GM19043 (cell line): Measurements from ENCODE around the gene TMED7.

Source experiments
- ATAC-seq: cut with Tn5 transposase; IDR thresholded peaks from one replicate; pipeline ENCODE4 v1.9.1; 2021; ENCODE audit warnings: low read depth; ENCODE audit not compliant: unreplicated experiment

TMED7 gene

GRCh38 chr5:115585265-115585664, 40.6 kb downstream of the TMED7 start:
- ATAC-seq, result no peak

- no peak for ATAC-seq
Measured at GRCh38 chr5:115584501-115584900, 41.3 kb downstream of the TMED7 start.

- no peak for ATAC-seq
Measured at GRCh38 chr5:115583474-115583873, 42.4 kb downstream of the TMED7 start.

- ATAC-seq, result no peak
Measured at GRCh38 chr5:115580941-115581340, 44.9 kb downstream of the TMED7 start.

- peak; percentile 59 for ATAC-seq
Measured at GRCh38 chr5:115579747-115580173, 46.1 kb downstream of the TMED7 start.

- ATAC-seq, result no peak
Measured at GRCh38 chr5:115579216-115579615, 46.6 kb downstream of the TMED7 start.

- ATAC-seq, result peak; percentile 46
Measured at GRCh38 chr5:115578657-115579056, 47.2 kb downstream of the TMED7 start.

GRCh38 chr5:115577741-115578140, 48.1 kb downstream of the TMED7 start:
- ATAC-seq, result no peak

- ATAC-seq, result no peak
Measured at GRCh38 chr5:115577329-115577728, 48.5 kb downstream of the TMED7 start.

GRCh38 chr5:115575167-115576070, 50.4 kb downstream of the TMED7 start:
- ATAC-seq, result peak; percentile 29

GRCh38 chr5:115573133-115573532, 52.7 kb downstream of the TMED7 start:
- no peak for ATAC-seq

- no peak for ATAC-seq
Measured at GRCh38 chr5:115571441-115571878, 54.4 kb downstream of the TMED7 start.

GRCh38 chr5:115568668-115569067, 57.2 kb downstream of the TMED7 start:
- ATAC-seq, result no peak

- no peak for ATAC-seq
Measured at GRCh38 chr5:115565233-115565632, 60.6 kb downstream of the TMED7 start.
